HCT116 (cell line): Measurements from ENCODE around the gene GALNT13. TPM values are rescaled to one million over a fixed set of nuclear protein-coding genes. Genes with fewer than 3 reads are reported as not detected.

Source experiments
- ATAC-seq: fragments of 200-7000 bp; cut with Tn5 transposase; 2 replicates; pipeline ENCODE4 v1.9.1; 2020; ENCODE audit warnings: mild to moderate bottlenecking, moderate library complexity
- BruUV-seq: library from RNA; stranded (reverse); fragments of 400-500 nt; replicated peaks from 2 replicates; lab custom pipeline; 2021; lab: Mats Ljungman, UMichigan
- CTCF ChIA-PET: fragments of 300-600 bp; sonication (Branson Sonifier 250); formaldehyde crosslinking; loops from one replicate; lab custom pipeline; 2021; ENCODE audit warnings: antibody characterized with exemption; lab: Charles Lee
- POLR2A ChIA-PET: fragments of 300-600, 350-600 bp; sonication (Branson Sonifier 250); formaldehyde crosslinking; loops from one replicate; lab custom pipeline; 2021; ENCODE audit warnings: antibody characterized with exemption; lab: Charles Lee
- RAD21 ChIA-PET, 2 experiments: fragments of 300-600 bp; sonication (Branson Sonifier 250); formaldehyde crosslinking; loops; one replicate each; lab custom pipeline; 2023; ENCODE audit warnings: low total read pairs in 2 of 2; ENCODE audit not compliant: uncharacterized antibody in 2 of 2, unreplicated experiment in 2 of 2, low non-redundant PET in 1 of 2; lab: Charles Lee
- DNase-seq: peaks from one replicate; pipeline ENCODE4 v3.0.0-alpha.2; 2010; ENCODE audit warnings: low read depth, low spot score
- H2AFZ ChIP-seq: fragments of 200-600 bp; shearing (Covaris generic), sonication (generic); 2 replicates; pipeline ENCODE4 v1.6.1; 2017; ENCODE audit warnings: low read depth, mixed run types, mixed read lengths, antibody characterized with exemption, low read length; ENCODE audit not compliant: poor library complexity, severe bottlenecking
- H3K27ac ChIP-seq: 2 replicates; pipeline ENCODE4 v1.5.1; 2012; ENCODE audit warnings: low read depth, low read length
- H3K27me3 ChIP-seq: fragments of 200-600 bp; sonication (generic); 2 replicates; pipeline ENCODE4 v1.6.1; 2016; ENCODE audit warnings: mixed run types, low read length, mixed read lengths; ENCODE audit not compliant: insufficient read depth
- H3K36me3 ChIP-seq, 2 experiments: fragments of 200-500 bp in 1 of 2; fragments of 200-600 bp in 1 of 2; sonication (Bioruptor generic) in 1 of 2; sonication (generic) in 1 of 2; 2 replicates each; pipeline versions ENCODE4 v1.5.1 to v1.6.1; 2014 to 2016; ENCODE audit warnings: low read length in 2 of 2, inconsistent platforms in 1 of 2, mixed read lengths in 1 of 2, mixed run types in 1 of 2; ENCODE audit not compliant: insufficient read depth in 2 of 2, control insufficient read depth in 1 of 2
- H3K4me1 ChIP-seq, 2 experiments: fragments of 200-600 bp in 1 of 2; sonication (generic) in 1 of 2; 2 replicates each; pipeline versions ENCODE4 v1.5.1 to v1.6.1; 2012 to 2017; ENCODE audit warnings: low read length in 2 of 2, inconsistent platforms in 1 of 2, mild to moderate bottlenecking in 1 of 2, mixed read lengths in 1 of 2, mixed run types in 1 of 2, moderate library complexity in 1 of 2; ENCODE audit not compliant: insufficient read depth in 2 of 2, control insufficient read depth in 1 of 2
- H3K4me2 ChIP-seq: fragments of 200-600 bp; sonication (generic); 2 replicates; pipeline ENCODE4 v1.6.1; 2017; ENCODE audit warnings: mixed run types, low read length, mixed read lengths
- H3K4me3 ChIP-seq, 2 experiments: fragments of 200-600 bp in 1 of 2; sonication (generic) in 1 of 2; replicated peaks in 1 of 2; 2 replicates each; pipeline ENCODE4 v1.5.1; 2011 to 2016; ENCODE audit warnings: low read length in 2 of 2, control low read depth in 1 of 2, low read depth in 1 of 2, mild to moderate bottlenecking in 1 of 2, mixed read lengths in 1 of 2, mixed run types in 1 of 2
- H3K79me2 ChIP-seq: fragments of 200-600 bp; sonication (generic); 2 replicates; pipeline ENCODE4 v1.6.1; 2017; ENCODE audit warnings: mild to moderate bottlenecking, mixed run types, low read length, moderate library complexity, mixed read lengths; ENCODE audit not compliant: insufficient read depth
- H3K9ac ChIP-seq: fragments of 200-600 bp; sonication (generic); 2 replicates; pipeline ENCODE4 v1.6.1; 2016; ENCODE audit warnings: low read length, mixed read lengths
- H3K9me2 ChIP-seq: fragments of 200-600 bp; sonication (generic), shearing (Covaris generic); 2 replicates; pipeline ENCODE4 v1.6.1; 2017; ENCODE audit warnings: mixed run types, mild to moderate bottlenecking, moderate library complexity; ENCODE audit not compliant: insufficient read depth
- H3K9me3 ChIP-seq, 2 experiments: fragments of 200-500 bp in 1 of 2; fragments of 200-600 bp in 1 of 2; sonication (Bioruptor generic) in 1 of 2; sonication (generic) in 1 of 2; 2 replicates each; pipeline ENCODE4 v1.6.1; 2014 to 2017; ENCODE audit warnings: low read length in 2 of 2, mixed read lengths in 2 of 2, inconsistent platforms in 1 of 2, low read depth in 1 of 2, mild to moderate bottlenecking in 1 of 2, mixed run types in 1 of 2, moderate library complexity in 1 of 2; ENCODE audit not compliant: control insufficient read depth in 1 of 2, insufficient read depth in 1 of 2
- H4K20me1 ChIP-seq: fragments of 200-600 bp; sonication (generic), shearing (Covaris generic); 2 replicates; pipeline ENCODE4 v1.6.1; 2017; ENCODE audit warnings: mixed run types, mild to moderate bottlenecking, moderate library complexity; ENCODE audit not compliant: insufficient read depth
- ATF3 ChIP-seq: IDR thresholded peaks from 2 replicates; pipeline ENCODE4 v1.6.1; 2012
- CTCF ChIP-seq, 3 experiments: fragments of 200-600 bp in 1 of 3; sonication (generic) in 1 of 3; IDR thresholded peaks in 2 of 3; conservative IDR thresholded peaks in 1 of 3; 2 replicates each; pipeline ENCODE4 v1.5.1; 2012 to 2017; ENCODE audit warnings: low read depth in 2 of 3, low read length in 2 of 3, antibody characterized with exemption in 1 of 3, borderline replicate concordance in 1 of 3, control low read depth in 1 of 3, mild to moderate bottlenecking in 1 of 3, mixed read lengths in 1 of 3, mixed run types in 1 of 3, moderate library complexity in 1 of 3; ENCODE audit not compliant: insufficient read depth in 1 of 3
- ELF1 ChIP-seq: IDR thresholded peaks from 2 replicates; pipeline ENCODE4 v1.6.1; 2012; ENCODE audit warnings: low read depth, borderline replicate concordance
- FOSL1 ChIP-seq: IDR thresholded peaks from 2 replicates; pipeline ENCODE4 v1.6.1; 2012; ENCODE audit warnings: low read depth
- MAX ChIP-seq: IDR thresholded peaks from 2 replicates; pipeline ENCODE4 v1.6.1; 2012
- RAD21 ChIP-seq: IDR thresholded peaks from 2 replicates; pipeline ENCODE4 v1.6.1; 2012; ENCODE audit warnings: low read depth, mild to moderate bottlenecking
- REST ChIP-seq: IDR thresholded peaks from 2 replicates; pipeline ENCODE4 v1.6.1; 2012; ENCODE audit warnings: low read depth
- ZFX ChIP-seq: fragments of 450-650 bp; IDR thresholded peaks from 2 replicates; pipeline ENCODE4 v1.6.1; 2017
- intact Hi-C: fragments of 100-400 bp; cut with micrococcal nuclease; formaldehyde crosslinking; loops from 2 replicates; pipeline ENCODE4 v1.10.0; 2022
- total RNA-seq: library from RNA; stranded (reverse); gene quantifications from one replicate; pipeline ENCODE4 v1.2.1, GENCODE V29; 2021; ENCODE audit not compliant: unreplicated experiment

Gene GALNT13
- total RNA-seq, 1 experiment from 2014 or later: 0.44 TPM

- intact Hi-C loops: no loop called here
- BruUV-seq: no TSS peak
Observed at GRCh38 chr2:154446324-154446723, 574.6 kb downstream of the GALNT13 start.

More at GRCh38 chr2:154446324-154446723, 574.6 kb downstream of the GALNT13 start:
- no peaks in the 10 kb centered on the region for H3K36me3 ChIP-seq
- no peaks in the 10 kb centered on the region for H4K20me1 ChIP-seq
- no peaks in the 10 kb centered on the region for H3K4me1 ChIP-seq
- H3K9me3 ChIP-seq: no peaks in the 10 kb centered on the region
- H3K27me3 ChIP-seq: no peaks in the 10 kb centered on the region
- no peaks in the 10 kb centered on the region for H3K9me2 ChIP-seq
- ATAC-seq (no peak), DNase-seq (no peak)
- no peak overlapping the region for H3K9ac ChIP-seq
- no peak overlapping the region for H3K4me2 ChIP-seq
- no peak overlapping the region for H3K27ac ChIP-seq
- ChIA-PET POLR2A (no interaction called here), CTCF (no interaction called here), RAD21 (no interaction called here)
- H2AFZ ChIP-seq: no peak overlapping the region
- no peaks in the 10 kb centered on the region for H3K79me2 ChIP-seq
- TF ChIP-seq CTCF (IDR thresholded peaks at IDR 0.05 in 2 of 3, conservative IDR thresholded peaks at IDR 0.05 in 1 of 3; ENCODE audit: borderline replicate concordance in 1 of 3, insufficient read depth in 1 of 3, low read depth in 2 of 3, low read length in 2 of 3): no peak
- no peak for TF ChIP-seq FOSL1
- TF ChIP-seq MAX: no peak
- no peak for TF ChIP-seq RAD21
- TF ChIP-seq ATF3: no peak
- no peak for TF ChIP-seq ZFX
- no peak for TF ChIP-seq REST
- TF ChIP-seq ELF1: no peak
- no peak overlapping the region for H3K4me3 ChIP-seq
